ENCODE results near the gene SF3B3. TPM values are rescaled to one million over a fixed set of nuclear protein-coding genes. Genes with fewer than 3 reads are reported as not detected.

SF3B3 gene
- total RNA-seq, 1 donor from 2014 or later, result 103 TPM

DNA sequence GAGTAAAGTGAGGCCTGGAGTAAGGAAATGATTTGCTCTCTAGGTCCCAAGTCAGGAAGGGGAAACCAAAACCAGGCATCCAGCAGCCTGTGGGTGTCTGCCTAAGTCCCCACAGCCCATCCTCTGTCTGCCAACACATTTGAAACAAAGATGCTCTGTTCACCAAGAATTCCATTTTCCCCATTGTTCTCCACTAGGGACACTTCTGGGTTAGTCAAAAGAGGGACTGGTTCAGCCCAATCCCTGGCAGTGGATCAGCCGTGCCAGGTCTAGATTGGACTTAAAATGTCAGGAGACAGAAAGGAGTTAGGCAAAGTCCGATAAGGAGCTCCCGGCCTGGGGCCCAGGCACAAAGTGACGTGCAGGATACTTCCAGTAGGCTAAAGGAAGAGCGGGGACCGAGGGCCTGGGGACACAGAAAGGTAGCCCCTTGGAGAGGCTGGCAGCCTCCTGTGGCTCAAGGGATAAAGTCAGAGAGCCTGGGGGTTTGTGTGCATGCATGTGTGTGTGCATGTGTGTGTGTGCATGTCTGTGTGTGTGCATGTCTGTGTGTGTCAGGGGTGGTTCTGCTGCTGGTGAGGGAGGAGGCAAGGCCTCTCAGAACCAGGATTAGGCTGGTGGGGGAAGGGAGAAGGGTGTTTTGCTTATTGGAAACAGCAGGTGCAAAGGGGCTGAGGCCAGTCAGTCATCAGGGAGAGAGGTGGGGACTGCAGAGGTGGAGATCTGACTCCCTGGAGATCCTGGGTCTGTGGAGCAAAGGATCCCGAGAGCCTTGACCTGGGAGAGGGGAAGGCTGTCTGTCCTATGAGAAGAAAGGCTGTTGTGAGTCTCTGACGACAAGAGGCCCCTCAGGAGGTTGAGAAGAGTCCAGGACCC, 81.0 kb downstream of the SF3B3 start:
- no peak for DNase-seq (ENCODE audit: low read depth)
- TF ChIP-seq, protein P1, sequence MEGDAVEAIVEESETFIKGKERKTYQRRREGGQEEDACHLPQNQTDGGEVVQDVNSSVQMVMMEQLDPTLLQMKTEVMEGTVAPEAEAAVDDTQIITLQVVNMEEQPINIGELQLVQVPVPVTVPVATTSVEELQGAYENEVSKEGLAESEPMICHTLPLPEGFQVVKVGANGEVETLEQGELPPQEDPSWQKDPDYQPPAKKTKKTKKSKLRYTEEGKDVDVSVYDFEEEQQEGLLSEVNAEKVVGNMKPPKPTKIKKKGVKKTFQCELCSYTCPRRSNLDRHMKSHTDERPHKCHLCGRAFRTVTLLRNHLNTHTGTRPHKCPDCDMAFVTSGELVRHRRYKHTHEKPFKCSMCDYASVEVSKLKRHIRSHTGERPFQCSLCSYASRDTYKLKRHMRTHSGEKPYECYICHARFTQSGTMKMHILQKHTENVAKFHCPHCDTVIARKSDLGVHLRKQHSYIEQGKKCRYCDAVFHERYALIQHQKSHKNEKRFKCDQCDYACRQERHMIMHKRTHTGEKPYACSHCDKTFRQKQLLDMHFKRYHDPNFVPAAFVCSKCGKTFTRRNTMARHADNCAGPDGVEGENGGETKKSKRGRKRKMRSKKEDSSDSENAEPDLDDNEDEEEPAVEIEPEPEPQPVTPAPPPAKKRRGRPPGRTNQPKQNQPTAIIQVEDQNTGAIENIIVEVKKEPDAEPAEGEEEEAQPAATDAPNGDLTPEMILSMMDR (IDR thresholded peaks at IDR 0.05; ENCODE audit: insufficient read depth, low read length, poor library complexity, severe bottlenecking), result no peak

DNA sequence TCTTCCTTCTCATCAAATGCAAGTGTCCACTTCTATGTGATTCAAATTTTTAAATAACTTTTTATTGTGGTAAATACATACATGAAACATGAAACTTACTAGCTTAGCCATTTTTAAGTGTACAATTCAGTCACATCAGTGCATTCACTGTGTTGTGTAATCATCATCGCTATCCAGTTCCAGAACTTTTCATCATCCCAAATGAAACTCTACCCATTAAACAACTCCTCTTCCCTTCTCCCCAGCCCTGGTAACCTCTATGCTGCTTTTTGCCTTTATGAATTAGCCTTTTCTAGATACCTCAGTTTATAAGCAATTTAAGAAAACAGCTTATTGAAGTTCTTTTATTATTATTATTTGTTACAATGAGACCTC, 81.7 kb downstream of the SF3B3 start:
- Histone ChIP-seq H3K4me3 (ENCODE audit: low read depth, low read length) (no peak overlapping the region), H3K27me3 (ENCODE audit: control insufficient read depth, insufficient read depth, low read length) (peaks cover 2% of the 10 kb centered on the region), H3K36me3 (ENCODE audit: control insufficient read depth, insufficient read depth, low read length) (no peaks in the 10 kb centered on the region)
- TF ChIP-seq, protein P1 (IDR thresholded peaks at IDR 0.05; ENCODE audit: insufficient read depth, low read length, poor library complexity, severe bottlenecking), result no peak
- DNase-seq (ENCODE audit: low read depth), result no peak

More for the DNA sequence above, 81.0 kb downstream of the SF3B3 start:
- no peaks in the 10 kb centered on the region for H3K36me3 ChIP-seq (ENCODE audit: control insufficient read depth, insufficient read depth, low read length)
- peaks cover 6% of the 10 kb centered on the region for H3K27me3 ChIP-seq (ENCODE audit: control insufficient read depth, insufficient read depth, low read length)
- H3K4me3 ChIP-seq (ENCODE audit: low read depth, low read length), result no peak overlapping the region

- DNase-seq (ENCODE audit: low read depth), result no peak
Measured at GRCh38 chr16:70608521-70608920, 84.9 kb downstream of the SF3B3 start.

DNA sequence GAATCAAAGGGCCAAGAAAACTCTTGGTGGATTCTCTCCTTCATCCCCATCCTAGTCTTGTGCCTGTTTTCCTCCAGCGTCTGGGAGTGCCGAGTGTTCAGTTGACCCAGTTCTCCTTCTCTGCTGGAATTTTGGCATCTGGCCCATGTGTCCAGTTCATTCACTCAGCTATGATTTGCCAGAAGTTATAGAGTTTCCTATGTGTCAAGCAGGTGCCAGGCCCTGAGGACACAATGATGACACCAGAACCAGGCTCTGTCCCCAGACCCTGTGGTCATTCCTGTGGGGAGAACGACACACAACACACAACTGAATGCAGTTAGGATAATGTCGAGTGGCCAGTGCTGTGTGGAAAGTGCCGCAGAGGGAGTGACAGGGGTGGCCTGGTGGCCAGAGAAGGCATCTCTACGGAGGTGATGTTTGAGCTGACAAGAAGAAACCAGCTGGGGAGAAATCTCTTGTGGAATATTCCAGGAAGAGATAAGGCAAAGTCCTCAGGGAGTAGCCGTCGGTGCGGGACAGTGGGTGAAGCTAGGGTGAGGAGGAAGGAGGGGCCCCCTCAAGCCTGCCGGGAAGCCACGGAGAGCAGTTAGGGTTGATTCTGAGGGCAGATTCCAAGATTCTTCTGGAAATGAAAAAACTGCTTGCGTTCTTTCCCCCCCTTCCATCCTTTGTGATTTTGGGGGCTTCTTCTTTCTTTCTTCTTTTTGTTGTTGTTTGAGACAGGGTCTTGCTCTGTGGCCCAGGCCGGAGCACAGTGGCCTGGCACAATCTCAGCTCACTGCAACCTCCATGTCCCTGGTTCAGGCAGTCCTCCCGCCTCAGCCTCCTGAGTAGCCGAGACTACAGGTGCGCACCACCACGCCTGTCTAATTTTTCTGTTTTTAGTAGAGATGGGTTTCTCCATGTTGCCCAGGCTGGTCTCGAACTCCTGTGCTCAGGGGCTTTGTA, 86.9 kb downstream of the SF3B3 start:
- no peak for DNase-seq (ENCODE audit: low read depth)
- no peak overlapping the region for H3K4me3 ChIP-seq (ENCODE audit: low read depth, low read length)
- no peaks in the 10 kb centered on the region for H3K36me3 ChIP-seq (ENCODE audit: control insufficient read depth, insufficient read depth, low read length)
- H3K27me3 ChIP-seq (ENCODE audit: control insufficient read depth, insufficient read depth, low read length), result no peaks in the 10 kb centered on the region
- TF ChIP-seq, protein P1 (IDR thresholded peaks at IDR 0.05; ENCODE audit: insufficient read depth, low read length, poor library complexity, severe bottlenecking), result no peak

More at GRCh38 chr16:70608521-70608920, 84.9 kb downstream of the SF3B3 start:
- Histone ChIP-seq H3K27me3 (ENCODE audit: control insufficient read depth, insufficient read depth, low read length) (no peaks in the 10 kb centered on the region), H3K4me3 (ENCODE audit: low read depth, low read length) (no peak overlapping the region), H3K36me3 (ENCODE audit: control insufficient read depth, insufficient read depth, low read length) (no peaks in the 10 kb centered on the region)
- TF ChIP-seq, protein P1 (IDR thresholded peaks at IDR 0.05; ENCODE audit: insufficient read depth, low read length, poor library complexity, severe bottlenecking), result no peak

GRCh38 chr16:70611224-70611598, 87.6 kb downstream of the SF3B3 start:
- TF ChIP-seq, protein P1 (IDR thresholded peaks at IDR 0.05; ENCODE audit: insufficient read depth, low read length, poor library complexity, severe bottlenecking), result no peak
- no peaks in the 10 kb centered on the region for H3K27me3 ChIP-seq (ENCODE audit: control insufficient read depth, insufficient read depth, low read length)
- no peak overlapping the region for H3K4me3 ChIP-seq (ENCODE audit: low read depth, low read length)
- no peaks in the 10 kb centered on the region for H3K36me3 ChIP-seq (ENCODE audit: control insufficient read depth, insufficient read depth, low read length)
- no peak for DNase-seq (ENCODE audit: low read depth)
